Stimulated activated CD8-positive, alpha-beta memory T cell treated with anti-CD3 and anti-CD28 coated beads, Interleukin-12 subunit alpha, Interleukin-12 subunit beta, amount 100 ng/mL, for 1 hour (primary cell): ENCODE data around the gene STK32C.
"Not testable (repeated sequence)": the region's sequence is repeated elsewhere in the genome, so short reads cannot be mapped to it uniquely, and the experiment has no call there.

ENCODE experiments used
- DNase-seq: peaks from one replicate; pipeline ENCODE4 v3.0.0-alpha.2; 2020; ENCODE audit warnings: low read depth

Gene STK32C

GRCh38 chr10:132167041-132167674 is 140.6 kb downstream of the STK32C start:
- DNase-seq, result no peak

- no peak for DNase-seq
Measured at GRCh38 chr10:132166216-132166950, 141.4 kb downstream of the STK32C start.

GRCh38 chr10:132165416-132165980 is 142.3 kb downstream of the STK32C start:
- DNase-seq, result no peak

- DNase-seq, result no peak
Measured at GRCh38 chr10:132164761-132165278, 142.9 kb downstream of the STK32C start.

GRCh38 chr10:132163826-132164515 is 143.8 kb downstream of the STK32C start:
- DNase-seq, result no peak

- no peak for DNase-seq
Measured at GRCh38 chr10:132163278-132163765, 144.4 kb downstream of the STK32C start.

- no peak for DNase-seq
Measured at GRCh38 chr10:132162590-132163277, 145.0 kb downstream of the STK32C start.

GRCh38 chr10:132162021-132162531 is 145.7 kb downstream of the STK32C start:
- DNase-seq, result no peak

GRCh38 chr10:132160834-132161622 is 146.7 kb downstream of the STK32C start:
- DNase-seq, result not testable (repeated sequence)

GRCh38 chr10:132160231-132160630 is 147.5 kb downstream of the STK32C start:
- DNase-seq, result not testable (repeated sequence)

- not testable (repeated sequence) for DNase-seq
Measured at GRCh38 chr10:132159302-132160230, 148.2 kb downstream of the STK32C start.

GRCh38 chr10:132158823-132159222 is 148.9 kb downstream of the STK32C start:
- DNase-seq, result no peak

GRCh38 chr10:132158122-132158741 is 149.5 kb downstream of the STK32C start:
- no peak for DNase-seq
